Measurements from ENCODE around the gene ARHGAP25. TPM values are rescaled to one million over a fixed set of nuclear protein-coding genes. Genes with fewer than 3 reads are reported as not detected.

The ARHGAP25 gene
- total RNA-seq (2014; rRNA removed; shearing (Covaris generic)) (18.6 and 22.3 TPM in 2 replicates), total RNA-seq (2022) (37.7 and 43.8 TPM in 2 replicates), Bru-seq, nascent RNA (percentile 83 among the genes with signal in this experiment), BruChase-seq, experiment 1, labeled RNA remaining after a 6-hour chase (percentile 70 among the genes with signal in this experiment), BruChase-seq, experiment 2, labeled RNA remaining after a 2-hour chase (percentile 67 among the genes with signal in this experiment)
- long read RNA-seq, transcript ARHGAP25-202 (11 exons, 2,945 nt) = minor isoform, 21 of 84 reads
- long read RNA-seq, transcript ARHGAP25-203 (10 exons, 2,939 nt) = major isoform, 32 of 84 reads
- long read RNA-seq, partial matches to known transcripts = 3 of 84 reads
- long read RNA-seq, other reads (novel, unspliced or antisense) = 22 of 84 reads

GRCh38 chr2:68734688-68735525 lies at the start of gene ARHGAP25:
TSS of gene ARHGAP25 (plus strand) at chr2:68734811. CDS start at chr2:68735200, 389 bp downstream.
- Histone ChIP-seq H3K4me2 (ENCODE audit: low read length) (peak within 1 kb of the TSS; percentile 94), H3K4me1 (ENCODE audit: insufficient read depth, low read length, poor library complexity, severe bottlenecking) (peaks cover 55% of the 10 kb centered on the region), H3K9me3 (ENCODE audit: low read length) (no peaks in the 10 kb centered on the region), H3K4me3 (ENCODE audit: low read depth, low read length, poor library complexity, severe bottlenecking) (peak within 1 kb of the TSS; percentile 73), H2AFZ (ENCODE audit: low read length) (peak within 1 kb of the TSS; percentile 61; the same call in 1 of the 2 replicates), H4K20me1 (ENCODE audit: insufficient read depth, low read length) (no peaks in the 10 kb centered on the region), H3K79me2 (ENCODE audit: insufficient read depth, low read depth, low read length) (peaks cover 48% of the 10 kb centered on the region), H3K36me3 (ENCODE audit: insufficient read depth, low read length) (no peaks in the 10 kb centered on the region), H3K9me2 (ENCODE audit: insufficient read depth, low read length) (no peaks in the 10 kb centered on the region), H3K27ac (ENCODE audit: low read depth, low read length, poor library complexity, severe bottlenecking) (peak within 1 kb of the TSS; percentile 94)
- ChIA-PET CTCF (ENCODE audit: unreplicated experiment) (interaction anchor here (0.9 to 2.1 kb wide), 6 partner anchors 10 to 173 kb away, joined by 3 to 7 read pairs (median 4); no protein-coding TSS in a partner anchor), POLR2A (interaction anchor here (0.7 to 3.9 kb wide), 19 partner anchors 8 to 1446 kb away, joined by 3 to 22 read pairs (median 5); no protein-coding TSS in a partner anchor)
- BruUV-seq (replicated peaks) = TSS peak; percentile 84
- intact Hi-C loops (cut with micrococcal nuclease; ENCODE audit: unreplicated experiment) = loop anchor here (2.0 kb wide), 1 partner anchor 20 kb away; no protein-coding TSS in a partner anchor
- DNase-seq (ENCODE audit: low spot score) = peak; percentile 85
- TF ChIP-seq CTCF (conservative IDR thresholded peaks at IDR 0.05; ENCODE audit: low read length) (no peak), EZH2phosphoT487 (IDR thresholded peaks at IDR 0.05; ENCODE audit: borderline replicate concordance, low read depth, low read length) (no peak)

GRCh38 chr2:68686178-68686577 lies 48.4 kb upstream of the ARHGAP25 start:
- Histone ChIP-seq H3K4me1 (ENCODE audit: insufficient read depth, low read length, poor library complexity, severe bottlenecking) (peaks cover 45% of the 10 kb centered on the region), H3K79me2 (ENCODE audit: insufficient read depth, low read depth, low read length) (no peaks in the 10 kb centered on the region; the same call in 1 of the 2 replicates), H3K9me2 (ENCODE audit: insufficient read depth, low read length) (no peaks in the 10 kb centered on the region), H3K36me3 (ENCODE audit: insufficient read depth, low read length) (no peaks in the 10 kb centered on the region), H3K4me2 (ENCODE audit: low read length) (no peak overlapping the region), H2AFZ (ENCODE audit: low read length) (peak overlapping the region; percentile 27; the same call in 1 of the 2 replicates), H4K20me1 (ENCODE audit: insufficient read depth, low read length) (no peaks in the 10 kb centered on the region), H3K4me3 (ENCODE audit: low read depth, low read length, poor library complexity, severe bottlenecking) (no peak overlapping the region), H3K9me3 (ENCODE audit: low read length) (peaks cover 15% of the 10 kb centered on the region; the same call in 1 of the 2 replicates), H3K27ac (ENCODE audit: low read depth, low read length, poor library complexity, severe bottlenecking) (no peak overlapping the region)
- ChIA-PET CTCF (ENCODE audit: unreplicated experiment) (no interaction called here), POLR2A (no interaction called here)
- BruUV-seq (replicated peaks) = no TSS peak
- TF ChIP-seq EZH2phosphoT487 (IDR thresholded peaks at IDR 0.05; ENCODE audit: borderline replicate concordance, low read depth, low read length) (no peak), CTCF (conservative IDR thresholded peaks at IDR 0.05; ENCODE audit: low read length) (no peak)
- intact Hi-C loops (cut with micrococcal nuclease; ENCODE audit: unreplicated experiment) = no loop called here
- DNase-seq (ENCODE audit: low spot score) = no peak
